B cell (primary cell): ENCODE data around the gene STC2. TPM values are rescaled to one million over a fixed set of nuclear protein-coding genes. Genes with fewer than 3 reads are reported as not detected.

ENCODE experiments used
- ATAC-seq: fragments of 200-7000 bp; cut with Tn5 transposase; one replicate; pipeline ENCODE4 v1.10.0; 2021; ENCODE audit warnings: low read depth, mild to moderate bottlenecking, moderate number of reproducible peaks, moderate library complexity
- CTCF ChIA-PET: fragments of 350-600 bp; sonication (Branson Sonifier 250); formaldehyde crosslinking; loops from one replicate; lab custom pipeline; 2021; ENCODE audit warnings: antibody characterized with exemption, inconsistent platforms; lab: Charles Lee
- POLR2A ChIA-PET: fragments of 350-600 bp; sonication (Branson Sonifier 250); formaldehyde crosslinking; loops from one replicate; lab custom pipeline; 2021; ENCODE audit warnings: antibody characterized with exemption; lab: Charles Lee
- DNase-seq: peaks from one replicate; pipeline ENCODE4 v3.0.0; 2013
- H2AFZ ChIP-seq: 2 replicates; pipeline ENCODE4 v1.6.1; 2012; ENCODE audit warnings: mild to moderate bottlenecking, low read depth, low read length; ENCODE audit not compliant: insufficient read depth, poor library complexity, severe bottlenecking
- H3K27ac ChIP-seq, 2 donors: 1 replicate in 1 of 2; 2 replicates in 1 of 2; pipeline ENCODE4 v1.5.1; 2012 to 2013; ENCODE audit warnings: low read length in 2 of 2, mild to moderate bottlenecking in 2 of 2, moderate library complexity in 1 of 2
- H3K27me3 ChIP-seq, 4 experiments: fragments of 200-600 bp in 1 of 4; sonication (generic) in 1 of 4; replicated peaks in 1 of 4; 1 replicate in 2 of 4; 2 replicates in 2 of 4; pipeline versions ENCODE4 v1.6.1 to v1.7.0; 2013 to 2016; ENCODE audit warnings: low read length in 3 of 4, mild to moderate bottlenecking in 2 of 4, mixed read lengths in 1 of 4, moderate library complexity in 1 of 4; ENCODE audit not compliant: insufficient read depth in 4 of 4, control insufficient read depth in 3 of 4; ENCODE audit errors: control extremely low read depth in 1 of 4
- H3K36me3 ChIP-seq, 2 experiments: replicated peaks in 1 of 2; 1 replicate in 1 of 2; 2 replicates in 1 of 2; pipeline versions ENCODE4 v1.6.1 to v1.7.1; 2013; ENCODE audit warnings: low read length in 1 of 2; ENCODE audit not compliant: insufficient read depth in 2 of 2, control insufficient read depth in 1 of 2; ENCODE audit errors: control extremely low read depth in 1 of 2, extremely low read depth in 1 of 2
- H3K4me1 ChIP-seq, 2 donors: fragments of 200-600 bp in 1 of 2; sonication (generic) in 1 of 2; 1 replicate in 1 of 2; 2 replicates in 1 of 2; pipeline versions ENCODE4 v1.5.1 to v1.6.1; 2013 to 2017; ENCODE audit warnings: low read length in 2 of 2; ENCODE audit not compliant: control insufficient read depth in 2 of 2, insufficient read depth in 2 of 2
- H3K4me2 ChIP-seq: replicated peaks from 2 replicates; pipeline ENCODE3; 2012; ENCODE audit warnings: mild to moderate bottlenecking, low read depth, low read length; ENCODE audit not compliant: poor library complexity, severe bottlenecking
- H3K4me3 ChIP-seq, 5 experiments: fragments of 200-600 bp in 1 of 5; sonication (generic) in 1 of 5; 1 replicate in 3 of 5; 2 replicates in 2 of 5; pipeline versions ENCODE4 v1.5.1 to v1.7.0; 2011 to 2016; ENCODE audit warnings: low read length in 4 of 5, mild to moderate bottlenecking in 4 of 5, low read depth in 2 of 5, control low read depth in 1 of 5, moderate library complexity in 1 of 5; ENCODE audit not compliant: insufficient read depth in 1 of 5; ENCODE audit errors: control extremely low read depth in 1 of 5, extremely low read depth in 1 of 5
- H3K79me2 ChIP-seq: fragments of 200-600 bp; sonication (generic); one replicate; pipeline ENCODE4 v1.6.0; 2016; ENCODE audit warnings: low read length; ENCODE audit not compliant: control insufficient read depth, insufficient read depth
- H3K9ac ChIP-seq: fragments of 200-600 bp; sonication (generic); 2 replicates; pipeline ENCODE4 v1.6.1; 2017; ENCODE audit warnings: mild to moderate bottlenecking, low read length, moderate library complexity
- H3K9me3 ChIP-seq, 3 donors: one replicate each; pipeline versions ENCODE4 v1.6.1 to v1.7.1; 2013; ENCODE audit warnings: low read length in 2 of 3; ENCODE audit not compliant: control insufficient read depth in 2 of 3, insufficient read depth in 1 of 3; ENCODE audit errors: control extremely low read depth in 1 of 3
- H4K20me1 ChIP-seq: 2 replicates; pipeline ENCODE4 v1.6.0; 2012; ENCODE audit warnings: mild to moderate bottlenecking, low read length; ENCODE audit not compliant: insufficient read depth, control insufficient read depth, poor library complexity, severe bottlenecking
- H3K27ac Mint-ChIP-seq: one replicate; pipeline ENCODE4 v1.8.0; 2021; ENCODE audit warnings: mixed read lengths
- H3K27me3 Mint-ChIP-seq: one replicate; pipeline ENCODE4 v1.8.0; 2021; ENCODE audit warnings: mixed read lengths
- H3K4me1 Mint-ChIP-seq: one replicate; pipeline ENCODE4 v1.8.0; 2021; ENCODE audit warnings: mixed read lengths
- H3K4me3 Mint-ChIP-seq: one replicate; pipeline ENCODE4 v1.8.0; 2021; ENCODE audit warnings: mixed read lengths
- H3K9me3 Mint-ChIP-seq: one replicate; pipeline ENCODE4 v1.8.0; 2022; ENCODE audit warnings: mixed read lengths; ENCODE audit not compliant: insufficient read depth
- EZH2 ChIP-seq: IDR thresholded peaks from 2 replicates; pipeline ENCODE4 v1.6.1; 2012; ENCODE audit warnings: borderline replicate concordance, low read depth, mild to moderate bottlenecking, moderate library complexity, low read length; ENCODE audit not compliant: insufficient read depth, poor library complexity, severe bottlenecking
- WGBS: methylation state at CpG from one replicate; pipeline ENCODE4 v1.1.5; 2013; ENCODE audit warnings: missing lambda C conversion rate; ENCODE audit not compliant: insufficient coverage; 5-methylcytosine and 5-hydroxymethylcytosine counted together
- intact Hi-C: fragments of 100-400 bp; cut with micrococcal nuclease; formaldehyde crosslinking; loops from one replicate; pipeline ENCODE4 v1.10.0; 2022
- polyA plus RNA-seq: library from polyadenylated mRNA; depleted of rRNA; stranded (reverse); fragments of >200 nt; gene quantifications from 2 replicates; pipeline ENCODE4 v1.2.3, GENCODE V29; 2012
- total RNA-seq, 2 donors: library from RNA; stranded (reverse); fragments of 120-200 nt in 1 of 2; gene quantifications; 1 replicate in 1 of 2; 2 replicates in 1 of 2; pipeline versions ENCODE4 v1.2.3 to v1.2.4, GENCODE V29; 2013 to 2022
- TF ChIP-seq, protein P1 (sequence below): fragments of 200-600 bp; IDR thresholded peaks from one replicate; pipeline ENCODE4 v1.8.0; 2022; ENCODE audit warnings: antibody characterized with exemption, mild to moderate bottlenecking

STC2 gene
- total and polyA plus RNA-seq, 2 donors (not counting 1 experiment from before 2014, with no cell fraction given), result not detected

DNA sequence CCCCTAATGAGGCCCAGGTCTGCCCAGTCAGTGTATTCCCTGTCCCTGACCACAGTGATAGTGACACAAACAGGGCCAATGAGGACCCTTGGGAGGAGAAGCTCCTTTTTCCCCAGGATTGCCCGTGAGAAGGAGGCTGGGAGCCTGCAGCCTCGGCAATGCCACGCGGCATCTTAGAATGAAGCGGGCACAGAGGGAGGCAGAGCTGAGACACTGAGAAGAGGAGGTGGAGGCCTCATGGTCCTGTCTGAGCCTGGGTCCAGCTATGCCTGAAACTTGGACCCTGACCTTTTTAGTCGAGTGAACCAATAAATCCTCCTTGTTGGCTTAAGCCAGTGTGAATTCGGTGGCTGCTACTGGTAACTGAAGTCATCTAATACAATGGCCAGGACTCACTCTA is 28.4 kb downstream of the STC2 start:
- Mint-ChIP-seq H3K9me3 (no peaks in the 10 kb centered on the region), H3K4me1 (no peaks in the 10 kb centered on the region), H3K27ac (no peak overlapping the region), H3K27me3 (peaks cover 21% of the 10 kb centered on the region), H3K4me3 (no peak overlapping the region)
- Histone ChIP-seq H3K9me3 (no peaks in the 10 kb centered on the region), H3K4me2 (no peak overlapping the region), H2AFZ (no peak overlapping the region), H3K9ac (no peak overlapping the region), H3K27me3 (peaks cover 0 to 2% (median 0%) of the 10 kb centered on the region in 4 experiments), H3K27ac (no peak overlapping the region), H3K4me1 (no peaks in the 10 kb centered on the region), H3K4me3 (no peak overlapping the region), H4K20me1 (no peaks in the 10 kb centered on the region), H3K79me2 (no peaks in the 10 kb centered on the region), H3K36me3 (no peaks in the 10 kb centered on the region)
- intact Hi-C loops, result no loop called here
- WGBS, result 93% methylated on average over 7 of the region's 7 CpGs
- no peak for TF ChIP-seq EZH2
- TF ChIP-seq, protein P1, sequence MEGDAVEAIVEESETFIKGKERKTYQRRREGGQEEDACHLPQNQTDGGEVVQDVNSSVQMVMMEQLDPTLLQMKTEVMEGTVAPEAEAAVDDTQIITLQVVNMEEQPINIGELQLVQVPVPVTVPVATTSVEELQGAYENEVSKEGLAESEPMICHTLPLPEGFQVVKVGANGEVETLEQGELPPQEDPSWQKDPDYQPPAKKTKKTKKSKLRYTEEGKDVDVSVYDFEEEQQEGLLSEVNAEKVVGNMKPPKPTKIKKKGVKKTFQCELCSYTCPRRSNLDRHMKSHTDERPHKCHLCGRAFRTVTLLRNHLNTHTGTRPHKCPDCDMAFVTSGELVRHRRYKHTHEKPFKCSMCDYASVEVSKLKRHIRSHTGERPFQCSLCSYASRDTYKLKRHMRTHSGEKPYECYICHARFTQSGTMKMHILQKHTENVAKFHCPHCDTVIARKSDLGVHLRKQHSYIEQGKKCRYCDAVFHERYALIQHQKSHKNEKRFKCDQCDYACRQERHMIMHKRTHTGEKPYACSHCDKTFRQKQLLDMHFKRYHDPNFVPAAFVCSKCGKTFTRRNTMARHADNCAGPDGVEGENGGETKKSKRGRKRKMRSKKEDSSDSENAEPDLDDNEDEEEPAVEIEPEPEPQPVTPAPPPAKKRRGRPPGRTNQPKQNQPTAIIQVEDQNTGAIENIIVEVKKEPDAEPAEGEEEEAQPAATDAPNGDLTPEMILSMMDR, result no peak
- ChIA-PET POLR2A (no interaction called here), CTCF (interaction anchor here (1.5 kb wide), 1 partner anchor 11 kb away, joined by 3 read pairs; no protein-coding TSS in a partner anchor)
- DNase-seq (no peak), ATAC-seq (no peak)

DNA sequence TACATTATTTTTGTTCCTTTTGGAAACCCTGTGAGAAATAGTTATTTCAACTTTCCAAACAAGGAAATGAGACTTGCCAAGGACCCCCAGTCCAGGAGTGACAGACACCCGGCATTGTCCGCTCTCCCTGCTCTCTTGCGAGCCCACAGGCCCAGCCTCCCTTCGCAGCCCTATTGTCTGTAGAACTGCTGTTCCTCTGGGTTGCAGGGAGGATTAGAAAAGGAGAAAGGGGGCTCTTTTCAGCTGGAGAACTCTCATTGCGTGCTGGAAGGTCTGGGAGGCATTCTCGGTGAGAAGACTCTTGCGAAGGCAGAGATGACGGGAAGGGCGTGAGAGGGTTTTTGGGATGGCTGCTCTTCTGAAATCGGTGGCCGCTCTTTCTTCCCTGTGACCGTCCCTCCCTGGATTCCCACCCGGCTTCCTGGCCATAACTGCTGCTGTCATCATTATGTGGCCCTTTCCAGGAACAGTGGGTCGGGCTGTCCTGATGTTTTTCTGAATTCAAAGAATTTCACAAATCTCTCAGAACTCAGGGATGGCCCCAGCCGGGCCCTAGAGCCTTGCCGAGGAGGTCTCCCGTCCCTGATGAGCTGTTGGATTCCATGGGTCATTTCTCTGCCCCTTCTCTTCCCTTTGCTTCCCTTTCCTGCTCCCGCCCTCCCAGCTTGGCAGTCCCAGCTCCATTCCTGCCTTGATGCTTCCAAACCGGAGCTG is 29.8 kb downstream of the STC2 start:
- Histone ChIP-seq H3K9ac (no peak overlapping the region), H4K20me1 (no peaks in the 10 kb centered on the region), H3K27ac (no peak overlapping the region), H3K4me3 (no peak overlapping the region), H3K79me2 (no peaks in the 10 kb centered on the region), H3K4me2 (no peak overlapping the region), H3K36me3 (no peaks in the 10 kb centered on the region), H2AFZ (no peak overlapping the region), H3K4me1 (peaks cover 11 to 12% of the 10 kb centered on the region in 2 donors), H3K27me3 (peaks cover 0 to 16% (median 10%) of the 10 kb centered on the region in 4 experiments), H3K9me3 (peaks cover 0 to 3% (median 0%) of the 10 kb centered on the region in 3 donors)
- TF ChIP-seq, protein P1, result no peak
- no peak for TF ChIP-seq EZH2
- WGBS, result 72% methylated on average over 18 of the region's 19 CpGs
- ChIA-PET POLR2A (no interaction called here), CTCF (no interaction called here)
- no peak overlapping the region for H3K27ac Mint-ChIP-seq
- peaks cover 30% of the 10 kb centered on the region for H3K27me3 Mint-ChIP-seq
- peaks cover 10% of the 10 kb centered on the region for H3K4me1 Mint-ChIP-seq
- H3K9me3 Mint-ChIP-seq, result no peaks in the 10 kb centered on the region
- H3K4me3 Mint-ChIP-seq, result no peak overlapping the region
- DNase-seq (no peak), ATAC-seq (no peak)
- intact Hi-C loops, result no loop called here
